Naive thymus-derived CD4-positive, alpha-beta T cell (primary cell): Measurements from ENCODE around the gene LARP1. TPM values are rescaled to one million over a fixed set of nuclear protein-coding genes. Genes with fewer than 3 reads are reported as not detected.
A peak's percentile ranks its signal among the peaks of the same experiment; 100 is the strongest.

Source experiments
- ATAC-seq: fragments of 150-1000 bp; cut with Tn5 transposase; 2 replicates; pipeline ENCODE4 v1.10.0; 2021; ENCODE audit warnings: mild to moderate bottlenecking, moderate library complexity
- CTCF ChIA-PET: fragments of 350-600 bp; sonication (Branson Sonifier 250); formaldehyde crosslinking; loops from one replicate; lab custom pipeline; 2021; ENCODE audit warnings: antibody characterized with exemption; lab: Charles Lee
- POLR2A ChIA-PET: fragments of 350-600 bp; sonication (Branson Sonifier 250); formaldehyde crosslinking; loops from one replicate; lab custom pipeline; 2021; ENCODE audit warnings: antibody characterized with exemption, inconsistent platforms; lab: Charles Lee
- DNase-seq, 9 donors: peaks; one replicate each; pipeline versions ENCODE4 v3.0.0 to v3.0.0-alpha.2; 2020 to 2022; ENCODE audit warnings: mixed read lengths in 1 of 9
- H3K27ac ChIP-seq: one replicate; pipeline ENCODE4 v1.7.0; 2013; ENCODE audit warnings: mild to moderate bottlenecking, low read depth, low read length, moderate library complexity
- H3K27me3 ChIP-seq, 2 donors: one replicate each; pipeline ENCODE4 v1.7.0; 2013; ENCODE audit warnings: low read length in 2 of 2, mild to moderate bottlenecking in 2 of 2, moderate library complexity in 2 of 2; ENCODE audit not compliant: control insufficient read depth in 2 of 2, insufficient read depth in 2 of 2
- H3K36me3 ChIP-seq, 3 experiments: 1 replicate in 2 of 3; 2 replicates in 1 of 3; pipeline ENCODE4 v1.7.0; 2013; ENCODE audit warnings: low read length in 3 of 3, mild to moderate bottlenecking in 3 of 3, moderate library complexity in 1 of 3; ENCODE audit not compliant: insufficient read depth in 3 of 3, control insufficient read depth in 2 of 3
- H3K4me1 ChIP-seq, 2 donors: one replicate each; pipeline ENCODE4 v1.7.0; 2013; ENCODE audit warnings: low read length in 2 of 2, mild to moderate bottlenecking in 2 of 2, moderate library complexity in 1 of 2; ENCODE audit not compliant: control insufficient read depth in 2 of 2, insufficient read depth in 2 of 2
- H3K4me3 ChIP-seq: 2 replicates; pipeline ENCODE4 v1.7.0; 2013; ENCODE audit warnings: mild to moderate bottlenecking, low read length
- H3K9me3 ChIP-seq, 3 experiments: 1 replicate in 2 of 3; 2 replicates in 1 of 3; pipeline ENCODE4 v1.7.0; 2013; ENCODE audit warnings: low read length in 3 of 3; ENCODE audit not compliant: control insufficient read depth in 2 of 3
- H3K27ac Mint-ChIP-seq, 9 donors: one replicate each; pipeline ENCODE4 v1.8.0; 2020 to 2022; ENCODE audit warnings: mixed read lengths in 9 of 9, mild to moderate bottlenecking in 8 of 9, moderate library complexity in 5 of 9, inconsistent platforms in 2 of 9
- H3K27me3 Mint-ChIP-seq, 5 donors: one replicate each; pipeline ENCODE4 v1.8.0; 2021 to 2022; ENCODE audit warnings: mixed read lengths in 5 of 5, mild to moderate bottlenecking in 1 of 5
- H3K36me3 Mint-ChIP-seq, 5 donors: one replicate each; pipeline ENCODE4 v1.8.0; 2020 to 2022; ENCODE audit warnings: mixed read lengths in 5 of 5, mild to moderate bottlenecking in 3 of 5, inconsistent platforms in 1 of 5
- H3K4me1 Mint-ChIP-seq, 7 donors: one replicate each; pipeline ENCODE4 v1.8.0; 2020 to 2022; ENCODE audit warnings: mixed read lengths in 7 of 7, mild to moderate bottlenecking in 3 of 7, inconsistent platforms in 1 of 7
- H3K4me3 Mint-ChIP-seq, 10 donors: one replicate each; pipeline ENCODE4 v1.8.0; 2020 to 2022; ENCODE audit warnings: mild to moderate bottlenecking in 10 of 10, mixed read lengths in 10 of 10, moderate library complexity in 6 of 10, inconsistent platforms in 2 of 10
- H3K9me3 Mint-ChIP-seq, 11 donors: one replicate each; pipeline ENCODE4 v1.8.0; 2020 to 2022; ENCODE audit warnings: mixed read lengths in 11 of 11, mild to moderate bottlenecking in 4 of 11, inconsistent platforms in 1 of 11, moderate library complexity in 1 of 11
- intact Hi-C, 2 donors: fragments of 100-400 bp; cut with micrococcal nuclease; formaldehyde crosslinking; loops; one replicate each; pipeline ENCODE4 v1.15.1; 2023
- polyA plus RNA-seq, 2 donors: library from polyadenylated mRNA; unstranded; fragments of 300-500 nt; fragmentation: Illumina TruSeq; gene quantifications; one replicate each; pipeline ENCODE4 v1.2.3, GENCODE V29; 2021
- total RNA-seq, 6 experiments: library from RNA in 5 of 6; stranded (reverse) in 5 of 6; gene quantifications; 1 replicate in 5 of 6; 2 replicates in 1 of 6; pipeline ENCODE4 v1.2.3 and lab custom pipeline; 2021 to 2026

Gene LARP1
- total and polyA plus RNA-seq, 7 experiments from 2014 or later = 12.2 to 217 (median 139) TPM

GRCh38 chr5:154815025-154815424 lies 59.8 kb downstream of the LARP1 start:
- Histone ChIP-seq H3K9me3 (no peaks in the 10 kb centered on the region), H3K36me3 (peaks cover 0 to 58% (median 8%) of the 10 kb centered on the region in 3 experiments), H3K27me3 (no peaks in the 10 kb centered on the region), H3K27ac (no peak overlapping the region), H3K4me3 (no peak overlapping the region), H3K4me1 (peaks cover 15 to 18% of the 10 kb centered on the region in 2 donors)
- Mint-ChIP-seq H3K9me3 (no peaks in the 10 kb centered on the region), H3K36me3 (peaks cover 21 to 49% (median 29%) of the 10 kb centered on the region in 5 donors), H3K27me3 (no peaks in the 10 kb centered on the region), H3K4me1 (peaks cover 21 to 57% (median 42%) of the 10 kb centered on the region in 7 donors), H3K4me3 (peak overlapping the region in 3 of 10 donors; percentile 3 to 24 (median 8)), H3K27ac (peak overlapping the region; percentile 31 to 88 (median 71))
- ChIA-PET POLR2A (interaction anchor here (1.2 kb wide), 1 partner anchor 142 kb away, joined by 3 read pairs; no protein-coding TSS in a partner anchor), CTCF (no interaction called here)
- no peak for ATAC-seq
- no peak for DNase-seq
- intact Hi-C loops = no loop called here

GRCh38 chr5:154815684-154816247 lies 60.6 kb downstream of the LARP1 start:
- peaks cover 24 to 61% (median 42%) of the 10 kb centered on the region in 7 donors for H3K4me1 Mint-ChIP-seq
- H3K36me3 Mint-ChIP-seq = peaks cover 21 to 49% (median 29%) of the 10 kb centered on the region in 5 donors
- peaks cover 15 to 18% of the 10 kb centered on the region in 2 donors for H3K4me1 ChIP-seq
- H3K27me3 ChIP-seq = no peaks in the 10 kb centered on the region
- ATAC-seq (no peak), DNase-seq (no peak)
- H3K4me3 Mint-ChIP-seq = peak overlapping the region in 1 of 10 donors; percentile 51
- H3K4me3 ChIP-seq = no peak overlapping the region
- no peaks in the 10 kb centered on the region for H3K9me3 ChIP-seq
- H3K27ac ChIP-seq = no peak overlapping the region
- peaks cover 0 to 55% (median 8%) of the 10 kb centered on the region in 3 experiments for H3K36me3 ChIP-seq
- peak overlapping the region; percentile 41 to 88 (median 73) for H3K27ac Mint-ChIP-seq
- POLR2A ChIA-PET = no interaction called here
- H3K27me3 Mint-ChIP-seq = no peaks in the 10 kb centered on the region
- CTCF ChIA-PET = no interaction called here
- no peaks in the 10 kb centered on the region for H3K9me3 Mint-ChIP-seq
- intact Hi-C loops = no loop called here

- no peak overlapping the region for H3K4me3 ChIP-seq
- CTCF ChIA-PET = no interaction called here
- H3K27me3 Mint-ChIP-seq = no peaks in the 10 kb centered on the region
- no peak overlapping the region for H3K27ac ChIP-seq
- H3K9me3 ChIP-seq = no peaks in the 10 kb centered on the region
- H3K4me1 Mint-ChIP-seq = peaks cover 24 to 64% (median 38%) of the 10 kb centered on the region in 7 donors
- peak overlapping the region in 6 of 9 donors; percentile 22 to 84 (median 68) for H3K27ac Mint-ChIP-seq
- intact Hi-C loops = no loop called here
- H3K9me3 Mint-ChIP-seq = no peaks in the 10 kb centered on the region
- H3K36me3 ChIP-seq = peaks cover 0 to 42% (median 0%) of the 10 kb centered on the region in 3 experiments
- H3K4me3 Mint-ChIP-seq = no peak overlapping the region
- ATAC-seq (no peak), DNase-seq (no peak)
- H3K27me3 ChIP-seq = no peaks in the 10 kb centered on the region
- peaks cover 17 to 46% (median 29%) of the 10 kb centered on the region in 5 donors for H3K36me3 Mint-ChIP-seq
- POLR2A ChIA-PET = no interaction called here
- H3K4me1 ChIP-seq = peaks cover 14 to 15% of the 10 kb centered on the region in 2 donors
Measured at GRCh38 chr5:154816891-154817492, 61.8 kb downstream of the LARP1 start.

DNA sequence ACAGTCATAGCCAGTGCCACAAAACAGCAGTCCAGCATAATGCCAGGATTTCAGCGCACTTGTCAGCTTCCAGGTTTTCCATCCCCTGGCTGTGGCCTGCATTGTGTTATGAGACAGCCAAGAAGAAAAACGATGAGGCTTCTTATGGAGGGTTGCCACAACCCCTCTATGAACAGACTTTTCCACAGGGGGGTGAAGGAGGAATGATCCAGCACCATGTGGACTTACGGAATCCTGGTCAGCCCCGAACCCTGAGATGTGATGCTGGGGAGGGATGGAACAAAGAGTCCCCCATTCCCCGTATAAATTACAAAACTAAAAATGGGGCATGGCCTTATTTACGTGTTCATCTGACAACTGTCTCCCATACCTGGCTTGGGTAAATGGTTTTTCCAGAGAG lies 62.6 kb downstream of the LARP1 start:
- H3K4me1 Mint-ChIP-seq = peaks cover 20 to 55% (median 31%) of the 10 kb centered on the region in 7 donors
- H3K27ac Mint-ChIP-seq = peak overlapping the region in 7 of 9 donors; percentile 10 to 84 (median 42)

GRCh38 chr5:154818471-154819116 lies 63.4 kb downstream of the LARP1 start:
- Mint-ChIP-seq H3K4me3 (no peak overlapping the region), H3K36me3 (peaks cover 15 to 43% (median 28%) of the 10 kb centered on the region in 5 donors), H3K27ac (peak overlapping the region; percentile 14 to 88 (median 58)), H3K9me3 (no peaks in the 10 kb centered on the region), H3K4me1 (peaks cover 12 to 48% (median 23%) of the 10 kb centered on the region in 7 donors), H3K27me3 (no peaks in the 10 kb centered on the region)
- Histone ChIP-seq H3K9me3 (no peaks in the 10 kb centered on the region), H3K27me3 (no peaks in the 10 kb centered on the region), H3K36me3 (peaks cover 0 to 40% (median 0%) of the 10 kb centered on the region in 3 experiments), H3K27ac (no peak overlapping the region), H3K4me1 (peaks cover 2 to 5% of the 10 kb centered on the region in 2 donors), H3K4me3 (no peak overlapping the region)
- intact Hi-C loops = no loop called here
- DNase-seq (no peak), ATAC-seq (no peak)
- ChIA-PET CTCF (no interaction called here), POLR2A (no interaction called here)

More for the DNA sequence above, 62.6 kb downstream of the LARP1 start:
- H3K36me3 ChIP-seq = peaks cover 0 to 38% (median 0%) of the 10 kb centered on the region in 3 experiments
- ChIA-PET POLR2A (no interaction called here), CTCF (no interaction called here)
- no peak for DNase-seq
- H3K4me3 ChIP-seq = no peak overlapping the region
- Mint-ChIP-seq H3K27me3 (no peaks in the 10 kb centered on the region), H3K4me3 (no peak overlapping the region), H3K36me3 (peaks cover 15 to 42% (median 25%) of the 10 kb centered on the region in 5 donors), H3K9me3 (no peaks in the 10 kb centered on the region)
- no peaks in the 10 kb centered on the region for H3K9me3 ChIP-seq
- intact Hi-C loops = no loop called here
- no peak for ATAC-seq
- peaks cover 9 to 13% of the 10 kb centered on the region in 2 donors for H3K4me1 ChIP-seq
- H3K27ac ChIP-seq = no peak overlapping the region
- H3K27me3 ChIP-seq = no peaks in the 10 kb centered on the region

- no peaks in the 10 kb centered on the region for H3K27me3 Mint-ChIP-seq
- POLR2A ChIA-PET = interaction anchor here (1.8 kb wide), 1 partner anchor 10 kb away, joined by 11 read pairs; no protein-coding TSS in a partner anchor
- Histone ChIP-seq H3K27me3 (no peaks in the 10 kb centered on the region), H3K36me3 (peaks cover 0 to 40% (median 0%) of the 10 kb centered on the region in 3 experiments), H3K27ac (no peak overlapping the region), H3K4me3 (no peak overlapping the region), H3K9me3 (no peaks in the 10 kb centered on the region), H3K4me1 (no peaks in the 10 kb centered on the region)
- DNase-seq (no peak), ATAC-seq (no peak)
- intact Hi-C loops = no loop called here
- CTCF ChIA-PET = no interaction called here
- peak overlapping the region in 5 of 9 donors; percentile 5 to 84 (median 55) for H3K27ac Mint-ChIP-seq
- H3K36me3 Mint-ChIP-seq = peaks cover 15 to 41% (median 26%) of the 10 kb centered on the region in 5 donors
- H3K4me3 Mint-ChIP-seq = no peak overlapping the region
- H3K9me3 Mint-ChIP-seq = no peaks in the 10 kb centered on the region
- peaks cover 9 to 42% (median 17%) of the 10 kb centered on the region in 7 donors for H3K4me1 Mint-ChIP-seq
Measured at GRCh38 chr5:154819546-154819945, 64.4 kb downstream of the LARP1 start.
